WTC11 (cell line): Measurements from ENCODE around the gene PPOX. TPM values are rescaled to one million over a fixed set of nuclear protein-coding genes. Genes with fewer than 3 reads are reported as not detected.

Source experiments
- ATAC-seq: fragments of 200-7000 bp; cut with Tn5 transposase; 2 replicates; pipeline ENCODE4 v1.10.0; 2021; ENCODE audit warnings: mild to moderate bottlenecking, moderate library complexity
- CTCF ChIA-PET: fragments of 300-600 bp; sonication (Branson Sonifier 250); formaldehyde crosslinking; loops from one replicate; lab custom pipeline; 2021; ENCODE audit warnings: antibody characterized with exemption; lab: Charles Lee
- POLR2A ChIA-PET: fragments of 350-600 bp; sonication (Branson Sonifier 250); formaldehyde crosslinking; loops from one replicate; lab custom pipeline; 2021; ENCODE audit warnings: antibody characterized with exemption; lab: Charles Lee
- DNase-seq: peaks from one replicate; pipeline ENCODE4 v3.0.0; 2021; ENCODE audit warnings: low spot score
- H3K27ac Mint-ChIP-seq: 2 replicates; pipeline ENCODE4 v1.8.0; 2021; ENCODE audit warnings: mixed read lengths
- H3K27me3 Mint-ChIP-seq: 2 replicates; pipeline ENCODE4 v1.8.0; 2021; ENCODE audit warnings: low read depth, mild to moderate bottlenecking, moderate library complexity, mixed read lengths
- H3K36me3 Mint-ChIP-seq: 2 replicates; pipeline ENCODE4 v1.8.0; 2021; ENCODE audit warnings: mixed read lengths
- H3K4me1 Mint-ChIP-seq: 2 replicates; pipeline ENCODE4 v1.8.0; 2022; ENCODE audit warnings: mixed read lengths
- H3K4me3 Mint-ChIP-seq: 2 replicates; pipeline ENCODE4 v1.8.0; 2021; ENCODE audit warnings: mild to moderate bottlenecking, moderate library complexity, mixed read lengths
- H3K9me3 Mint-ChIP-seq: 2 replicates; pipeline ENCODE4 v1.8.0; 2021; ENCODE audit warnings: mixed read lengths
- ELF4 ChIP-seq: sonication (generic); formaldehyde crosslinking; IDR thresholded peaks from 2 replicates; pipeline ENCODE4 v1.8.1; 2022; ENCODE audit warnings: low read depth, mild to moderate bottlenecking, moderate library complexity, missing genetic modification reagents
- GABPB1 ChIP-seq: sonication (generic); formaldehyde crosslinking; IDR thresholded peaks from 2 replicates; pipeline ENCODE4 v1.8.1; 2023; ENCODE audit warnings: mild to moderate bottlenecking, missing genetic modification reagents
- JAZF1 ChIP-seq: fragments of 250-450 bp; sonication (Bioruptor Pico); IDR thresholded peaks from 2 replicates; pipeline ENCODE4 v1.9.0; 2021; ENCODE audit warnings: moderate library complexity, mild to moderate bottlenecking, inconsistent platforms
- MAX ChIP-seq: sonication (generic); formaldehyde crosslinking; IDR thresholded peaks from 2 replicates; pipeline ENCODE4 v1.8.0; 2022; ENCODE audit warnings: mild to moderate bottlenecking, missing genetic modification reagents
- NFE2L1 ChIP-seq: sonication (generic); formaldehyde crosslinking; IDR thresholded peaks from 2 replicates; pipeline ENCODE4 v1.8.1; 2023; ENCODE audit warnings: missing genetic modification reagents
- PRRX2 ChIP-seq: fragments of 250-450 bp; sonication (Bioruptor Pico); IDR thresholded peaks from 2 replicates; pipeline ENCODE4 v1.8.0; 2021; ENCODE audit warnings: mild to moderate bottlenecking
- SMAD3 ChIP-seq: sonication (generic); formaldehyde crosslinking; IDR thresholded peaks from 2 replicates; pipeline ENCODE4 v1.8.0; 2022; ENCODE audit warnings: missing genetic modification reagents, mild to moderate bottlenecking, borderline replicate concordance
- SMAD4 ChIP-seq: sonication (generic); formaldehyde crosslinking; IDR thresholded peaks from 2 replicates; pipeline ENCODE4 v1.8.0; 2022; ENCODE audit warnings: mild to moderate bottlenecking, missing genetic modification reagents
- TEAD4 ChIP-seq: sonication (generic); formaldehyde crosslinking; IDR thresholded peaks from 2 replicates; pipeline ENCODE4 v1.8.0; 2022; ENCODE audit warnings: mild to moderate bottlenecking, missing genetic modification reagents
- ZBTB43 ChIP-seq: sonication (generic); formaldehyde crosslinking; IDR thresholded peaks from 2 replicates; pipeline ENCODE4 v1.8.1; 2023; ENCODE audit warnings: mild to moderate bottlenecking, missing genetic modification reagents
- ZNF121 ChIP-seq: sonication (generic); formaldehyde crosslinking; IDR thresholded peaks from 2 replicates; pipeline ENCODE4 v1.8.0; 2023; ENCODE audit warnings: missing genetic modification reagents
- ZNF138 ChIP-seq: sonication (generic); formaldehyde crosslinking; conservative IDR thresholded peaks from 2 replicates; pipeline ENCODE4 v1.8.1; 2022; ENCODE audit warnings: mild to moderate bottlenecking, moderate library complexity, missing genetic modification reagents
- ZNF232 ChIP-seq: sonication (generic); formaldehyde crosslinking; IDR thresholded peaks from 2 replicates; pipeline ENCODE4 v1.8.0; 2022; ENCODE audit warnings: mild to moderate bottlenecking, missing genetic modification reagents
- ZNF416 ChIP-seq: fragments of 250-450 bp; sonication (Bioruptor Pico); IDR thresholded peaks from 2 replicates; pipeline ENCODE4 v1.9.0; 2021; ENCODE audit warnings: mild to moderate bottlenecking, inconsistent platforms
- ZNF425 ChIP-seq: fragments of 250-450 bp; sonication (Bioruptor Pico); conservative IDR thresholded peaks from 2 replicates; pipeline ENCODE4 v1.9.0; 2021; ENCODE audit warnings: mild to moderate bottlenecking
- total RNA-seq: library from RNA; stranded (reverse); gene quantifications from 3 replicates; pipeline ENCODE4 v1.2.3, GENCODE V29; 2021
- TF ChIP-seq, protein P1 (sequence below): sonication (generic); formaldehyde crosslinking; IDR thresholded peaks from 2 replicates; pipeline ENCODE4 v1.8.1; 2023; ENCODE audit warnings: mild to moderate bottlenecking, moderate library complexity, missing genetic modification reagents
- TF ChIP-seq, protein P2 (sequence below): sonication (generic); formaldehyde crosslinking; IDR thresholded peaks from 2 replicates; pipeline ENCODE4 v1.8.1; 2022; ENCODE audit warnings: missing genetic modification reagents, borderline replicate concordance

The PPOX gene
- total RNA-seq, 1 experiment from 2014 or later: 44.8 TPM

DNA sequence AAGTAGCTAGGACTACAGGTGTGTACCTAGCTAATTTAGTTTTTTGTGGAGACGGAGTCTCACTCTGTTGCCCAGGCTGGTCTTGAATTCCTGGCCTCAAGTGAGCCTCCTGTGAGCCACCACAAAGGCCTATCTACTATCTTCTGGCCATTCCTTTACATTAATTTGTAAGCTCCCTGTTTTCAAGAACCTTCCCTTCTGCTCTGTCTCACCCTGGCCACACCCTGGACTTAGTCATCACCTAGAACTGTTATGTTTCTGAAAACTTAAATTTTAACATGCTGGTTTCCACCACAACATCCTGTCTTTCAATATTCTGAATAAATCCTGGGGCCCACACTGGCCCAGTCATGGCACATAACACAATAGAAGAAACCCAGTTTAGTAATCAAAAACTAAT, 16.0 kb downstream of the PPOX start:
- Mint-ChIP-seq H3K4me1 (peaks cover 14% of the 10 kb centered on the region), H3K27me3 (no peaks in the 10 kb centered on the region; the same call in 1 of the 2 replicates), H3K27ac (no peak overlapping the region), H3K36me3 (no peaks in the 10 kb centered on the region), H3K9me3 (no peaks in the 10 kb centered on the region), H3K4me3 (no peak overlapping the region)
- DNase-seq (no peak), ATAC-seq (no peak)
- TF ChIP-seq PRRX2 (CRISPR knock-in tag) (no peak), ELF4 (CRISPR knock-in tag) (no peak), SMAD4 (CRISPR knock-in tag) (no peak)
- CTCF ChIA-PET: interaction anchor here (1.1 to 2.5 kb wide), 5 partner anchors 12 to 108 kb away, joined by 3 to 7 read pairs (median 3); partner anchors contain the start of genes PPOX and TOMM40L
- POLR2A ChIA-PET: no interaction called here

GRCh38 chr1:161185282-161185682, 19.1 kb downstream of the PPOX start:
- H3K4me3 Mint-ChIP-seq: no peak overlapping the region
- no peak for ATAC-seq
- H3K36me3 Mint-ChIP-seq: no peaks in the 10 kb centered on the region
- no peaks in the 10 kb centered on the region for H3K9me3 Mint-ChIP-seq
- POLR2A ChIA-PET: no interaction called here
- no peak overlapping the region for H3K27ac Mint-ChIP-seq
- CTCF ChIA-PET: no interaction called here
- H3K27me3 Mint-ChIP-seq: no peaks in the 10 kb centered on the region; the same call in 1 of the 2 replicates
- TF ChIP-seq NFE2L1 (no peak), ZNF121 (CRISPR knock-in tag) (no peak), ZNF138 (CRISPR knock-in tag) (no peak), SMAD3 (CRISPR knock-in tag) (no peak), JAZF1 (CRISPR knock-in tag) (no peak), ZNF232 (no peak), GABPB1 (CRISPR knock-in tag) (no peak), ZNF425 (CRISPR knock-in tag) (no peak), ZNF416 (CRISPR knock-in tag) (no peak), TEAD4 (CRISPR knock-in tag) (no peak), MAX (CRISPR knock-in tag) (no peak), ZBTB43 (no peak)
- TF ChIP-seq, protein P1, sequence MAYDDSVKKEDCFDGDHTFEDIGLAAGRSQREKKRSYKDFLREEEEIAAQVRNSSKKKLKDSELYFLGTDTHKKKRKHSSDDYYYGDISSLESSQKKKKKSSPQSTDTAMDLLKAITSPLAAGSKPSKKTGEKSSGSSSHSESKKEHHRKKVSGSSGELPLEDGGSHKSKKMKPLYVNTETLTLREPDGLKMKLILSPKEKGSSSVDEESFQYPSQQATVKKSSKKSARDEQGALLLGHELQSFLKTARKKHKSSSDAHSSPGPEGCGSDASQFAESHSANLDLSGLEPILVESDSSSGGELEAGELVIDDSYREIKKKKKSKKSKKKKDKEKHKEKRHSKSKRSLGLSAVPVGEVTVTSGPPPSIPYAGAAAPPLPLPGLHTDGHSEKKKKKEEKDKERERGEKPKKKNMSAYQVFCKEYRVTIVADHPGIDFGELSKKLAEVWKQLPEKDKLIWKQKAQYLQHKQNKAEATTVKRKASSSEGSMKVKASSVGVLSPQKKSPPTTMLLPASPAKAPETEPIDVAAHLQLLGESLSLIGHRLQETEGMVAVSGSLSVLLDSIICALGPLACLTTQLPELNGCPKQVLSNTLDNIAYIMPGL (CRISPR knock-in tag): no peak
- TF ChIP-seq, protein P2, sequence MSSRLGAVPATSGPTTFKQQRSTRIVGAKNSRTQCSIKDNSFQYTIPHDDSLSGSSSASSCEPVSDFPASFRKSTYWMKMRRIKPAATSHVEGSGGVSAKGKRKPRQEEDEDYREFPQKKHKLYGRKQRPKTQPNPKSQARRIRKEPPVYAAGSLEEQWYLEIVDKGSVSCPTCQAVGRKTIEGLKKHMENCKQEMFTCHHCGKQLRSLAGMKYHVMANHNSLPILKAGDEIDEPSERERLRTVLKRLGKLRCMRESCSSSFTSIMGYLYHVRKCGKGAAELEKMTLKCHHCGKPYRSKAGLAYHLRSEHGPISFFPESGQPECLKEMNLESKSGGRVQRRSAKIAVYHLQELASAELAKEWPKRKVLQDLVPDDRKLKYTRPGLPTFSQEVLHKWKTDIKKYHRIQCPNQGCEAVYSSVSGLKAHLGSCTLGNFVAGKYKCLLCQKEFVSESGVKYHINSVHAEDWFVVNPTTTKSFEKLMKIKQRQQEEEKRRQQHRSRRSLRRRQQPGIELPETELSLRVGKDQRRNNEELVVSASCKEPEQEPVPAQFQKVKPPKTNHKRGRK (CRISPR knock-in tag): no peak
- DNase-seq: no peak
- 0 out of 2 replicates have a peak, but pooled peaks cover 4% of the 10 kb centered on the region for H3K4me1 Mint-ChIP-seq
